IPS-18a (cell line): ENCODE results near the gene RPS6KA2.

ENCODE experiments used
- H3K27ac ChIP-seq: one replicate; pipeline ENCODE4 v1.5.1; 2013; ENCODE audit warnings: low read length
- H3K27me3 ChIP-seq: one replicate; pipeline ENCODE4 v1.6.1; 2013; ENCODE audit warnings: mild to moderate bottlenecking, low read length; ENCODE audit not compliant: control insufficient read depth, insufficient read depth
- H3K36me3 ChIP-seq: one replicate; pipeline ENCODE4 v1.6.1; 2013; ENCODE audit warnings: low read depth, low read length; ENCODE audit not compliant: control insufficient read depth
- H3K4me1 ChIP-seq: one replicate; pipeline ENCODE4 v1.6.1; 2013; ENCODE audit warnings: low read depth, low read length; ENCODE audit not compliant: control insufficient read depth
- H3K4me3 ChIP-seq: one replicate; pipeline ENCODE4 v1.5.1; 2013; ENCODE audit warnings: low read length
- H3K9ac ChIP-seq: one replicate; pipeline ENCODE4 v1.6.1; 2013; ENCODE audit warnings: mild to moderate bottlenecking, low read length, moderate library complexity
- H3K9me3 ChIP-seq: one replicate; pipeline ENCODE4 v1.6.1; 2013; ENCODE audit warnings: low read depth, low read length; ENCODE audit not compliant: control insufficient read depth

Gene RPS6KA2

DNA sequence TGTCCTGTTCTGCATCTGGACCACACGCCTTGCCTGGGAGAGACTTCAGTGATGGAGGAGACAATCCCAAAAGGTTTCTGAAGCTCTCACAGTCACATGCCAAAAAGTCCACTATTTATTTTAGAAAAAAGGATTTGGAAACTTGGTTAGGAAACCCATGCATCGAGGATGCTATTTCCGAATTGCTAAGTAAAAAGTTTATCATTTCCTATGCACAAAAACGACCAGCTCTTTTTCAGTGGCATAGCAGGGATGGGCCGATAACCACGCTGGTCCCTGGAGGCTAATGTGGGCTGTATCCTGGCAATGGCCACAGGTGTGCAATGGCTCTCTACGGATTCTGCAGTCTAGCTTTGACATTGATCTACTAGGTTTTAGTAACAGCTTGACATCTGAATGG lies 74.5 kb downstream of the RPS6KA2 start:
- Histone ChIP-seq H3K27me3 (no peaks in the 10 kb centered on the region), H3K9ac (no peak overlapping the region), H3K36me3 (no peaks in the 10 kb centered on the region), H3K4me3 (no peak overlapping the region), H3K4me1 (peaks cover 17% of the 10 kb centered on the region), H3K9me3 (no peaks in the 10 kb centered on the region), H3K27ac (no peak overlapping the region)

DNA sequence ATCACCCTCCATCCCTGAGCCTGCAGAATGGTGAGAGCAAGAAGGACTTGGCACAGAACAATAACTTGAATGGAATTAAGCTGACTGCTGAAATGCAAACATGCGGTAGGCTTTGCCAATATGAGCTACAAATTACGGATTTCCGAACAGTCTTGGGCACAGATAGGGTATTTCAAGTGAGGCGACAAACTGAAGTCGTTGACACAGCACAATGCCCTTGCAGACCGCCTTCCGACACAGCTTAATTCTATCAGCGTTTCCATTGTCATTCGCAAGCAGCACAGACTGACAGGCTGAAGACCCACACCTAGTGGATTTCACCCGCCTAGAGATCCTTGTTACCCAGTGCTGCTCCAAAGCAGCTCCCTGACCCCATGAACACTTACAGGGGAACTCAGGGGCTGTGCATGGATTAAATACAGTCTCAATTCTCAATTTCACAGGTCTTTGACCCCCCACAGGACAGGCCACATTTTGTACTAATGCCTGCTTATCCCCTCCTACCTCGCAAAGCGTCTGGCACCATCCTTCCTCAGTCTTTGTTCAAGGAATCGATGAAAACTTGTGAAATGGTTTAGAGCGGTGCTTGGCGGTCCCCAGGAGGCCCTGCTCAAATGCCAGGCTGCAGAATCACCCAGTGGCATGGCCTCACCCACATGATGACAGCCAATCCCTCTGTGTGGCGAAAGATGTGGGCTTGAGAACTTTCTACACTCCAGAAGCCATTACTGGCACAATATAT lies 75.1 kb downstream of the RPS6KA2 start:
- no peak overlapping the region for H3K4me3 ChIP-seq
- H3K9ac ChIP-seq, result no peak overlapping the region
- H3K36me3 ChIP-seq, result no peaks in the 10 kb centered on the region
- no peaks in the 10 kb centered on the region for H3K27me3 ChIP-seq
- H3K9me3 ChIP-seq, result no peaks in the 10 kb centered on the region
- peaks cover 17% of the 10 kb centered on the region for H3K4me1 ChIP-seq
- no peak overlapping the region for H3K27ac ChIP-seq

DNA sequence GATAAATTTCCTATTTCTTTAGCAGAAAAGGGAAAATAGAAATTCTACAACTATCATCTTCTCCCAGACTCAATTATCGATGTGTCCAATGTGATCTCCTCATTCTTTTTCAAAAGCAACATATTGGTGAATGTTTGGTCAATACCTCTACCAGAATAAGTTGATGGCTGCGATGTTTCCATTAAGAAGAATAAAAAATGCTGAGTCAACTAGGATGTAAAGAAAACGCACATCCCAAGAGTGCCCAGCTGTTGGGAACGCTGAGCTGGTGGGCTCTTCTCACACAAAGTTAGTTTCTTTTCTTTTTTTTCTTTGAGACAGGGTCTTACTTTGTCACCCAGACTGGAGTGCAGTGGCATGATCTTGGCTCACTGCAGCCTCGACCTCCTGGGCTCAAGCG lies 80.4 kb downstream of the RPS6KA2 start:
- H3K27ac ChIP-seq, result no peak overlapping the region

DNA sequence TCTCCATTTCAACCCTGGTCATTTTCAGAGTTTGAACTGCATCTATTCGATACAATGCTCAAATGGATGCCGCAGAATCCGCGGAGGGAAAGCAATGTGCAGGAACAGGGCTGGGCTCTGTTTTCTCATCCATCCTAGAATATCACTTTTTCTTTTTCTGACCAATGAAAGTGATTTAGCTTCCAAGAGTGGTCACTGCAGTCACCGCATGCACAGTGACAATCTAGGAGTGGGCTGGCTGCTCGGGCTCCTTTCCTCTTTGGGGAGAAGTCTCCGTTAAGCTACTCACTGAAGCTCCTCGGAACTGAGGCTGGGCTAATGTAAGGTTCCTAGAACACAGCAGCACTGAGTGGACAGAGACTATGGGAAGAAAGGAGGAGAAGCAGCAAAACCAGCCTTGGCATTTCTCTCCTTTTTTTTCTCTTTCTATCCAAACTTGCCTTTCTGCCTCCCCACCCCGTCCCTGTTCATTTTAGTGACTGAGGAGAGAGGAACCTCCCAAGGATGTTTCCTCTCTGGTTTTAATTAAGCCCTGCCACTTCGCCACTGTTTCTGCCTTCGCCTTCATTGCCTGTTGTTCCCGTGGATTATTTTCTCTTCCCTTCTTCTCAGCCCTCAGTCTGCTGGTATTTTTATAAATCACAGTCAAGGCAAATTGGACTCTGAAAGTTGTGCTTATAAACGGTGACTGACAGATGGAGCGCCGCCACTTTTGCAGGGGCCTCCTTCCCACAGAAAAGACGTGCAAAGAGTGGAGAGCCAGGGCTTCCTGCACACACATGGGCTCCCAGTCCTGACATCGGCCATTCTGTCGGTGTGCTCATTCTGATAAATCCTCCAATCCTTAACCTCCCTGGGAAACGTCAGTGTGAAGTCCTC lies 81.7 kb downstream of the RPS6KA2 start:
- H3K4me3 ChIP-seq, result no peak overlapping the region
- no peaks in the 10 kb centered on the region for H3K36me3 ChIP-seq
- H3K27me3 ChIP-seq, result no peaks in the 10 kb centered on the region
- no peaks in the 10 kb centered on the region for H3K9me3 ChIP-seq
- no peak overlapping the region for H3K27ac ChIP-seq
- peaks cover 11% of the 10 kb centered on the region for H3K4me1 ChIP-seq
- H3K9ac ChIP-seq, result no peak overlapping the region

More for the DNA sequence above, 80.4 kb downstream of the RPS6KA2 start:
- H3K4me1 ChIP-seq, result peaks cover 14% of the 10 kb centered on the region
- no peaks in the 10 kb centered on the region for H3K36me3 ChIP-seq
- no peak overlapping the region for H3K4me3 ChIP-seq
- H3K27me3 ChIP-seq, result no peaks in the 10 kb centered on the region
- H3K9me3 ChIP-seq, result no peaks in the 10 kb centered on the region
- no peak overlapping the region for H3K9ac ChIP-seq

DNA sequence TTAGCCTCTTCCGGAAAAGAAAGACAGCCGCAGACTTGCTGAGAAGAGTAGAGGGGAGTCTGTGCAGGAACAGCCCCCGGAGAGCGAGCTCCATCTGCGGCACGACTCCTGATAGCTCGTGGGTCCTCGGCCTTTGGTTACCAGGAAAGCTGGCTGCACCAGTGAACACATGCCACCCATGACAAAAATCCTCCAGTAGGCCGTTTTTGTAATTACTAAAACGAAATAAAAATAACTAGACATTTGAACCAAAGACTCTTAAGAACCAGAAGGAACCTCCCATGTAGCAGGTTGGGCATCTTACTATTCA lies 82.8 kb downstream of the RPS6KA2 start:
- Histone ChIP-seq H3K36me3 (no peaks in the 10 kb centered on the region), H3K9me3 (no peaks in the 10 kb centered on the region), H3K27me3 (no peaks in the 10 kb centered on the region), H3K9ac (no peak overlapping the region), H3K4me1 (peaks cover 20% of the 10 kb centered on the region), H3K4me3 (no peak overlapping the region), H3K27ac (no peak overlapping the region)

DNA sequence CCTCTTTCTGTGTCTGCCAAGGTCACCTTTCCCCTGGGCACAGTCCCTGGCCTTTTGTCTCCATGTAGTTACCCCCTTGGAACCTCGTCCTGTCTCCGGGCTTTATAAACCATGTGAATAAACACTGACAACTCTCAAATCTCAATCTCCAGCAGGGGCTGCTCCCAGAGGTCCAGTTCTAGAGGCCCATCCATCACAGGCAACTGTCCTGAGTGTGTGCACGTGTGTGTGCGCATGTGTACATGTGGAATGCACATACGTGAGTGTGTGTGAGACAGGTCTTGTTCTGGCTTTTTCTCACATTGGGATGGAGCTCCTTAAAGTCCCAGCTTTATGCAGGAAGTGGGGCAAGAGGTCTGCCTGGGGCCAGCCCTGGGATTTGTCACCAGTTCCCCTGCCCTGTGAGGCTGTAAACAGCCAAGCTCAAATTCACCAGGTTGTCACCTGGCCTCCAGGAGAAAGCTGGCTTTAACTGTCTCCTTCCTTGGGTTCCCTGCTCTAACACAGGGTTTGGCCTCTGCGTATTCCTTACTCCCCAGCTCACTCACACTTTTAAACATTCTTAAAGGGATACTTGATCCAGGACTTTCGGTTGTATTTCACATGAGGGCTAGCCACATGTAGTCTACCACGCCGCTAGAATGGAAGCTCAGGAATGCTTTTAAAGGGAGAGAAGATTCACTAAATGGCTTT lies 83.3 kb downstream of the RPS6KA2 start:
- Histone ChIP-seq H3K27me3 (no peaks in the 10 kb centered on the region), H3K4me3 (no peak overlapping the region), H3K4me1 (peaks cover 20% of the 10 kb centered on the region), H3K9ac (no peak overlapping the region), H3K36me3 (no peaks in the 10 kb centered on the region), H3K27ac (no peak overlapping the region), H3K9me3 (no peaks in the 10 kb centered on the region)

DNA sequence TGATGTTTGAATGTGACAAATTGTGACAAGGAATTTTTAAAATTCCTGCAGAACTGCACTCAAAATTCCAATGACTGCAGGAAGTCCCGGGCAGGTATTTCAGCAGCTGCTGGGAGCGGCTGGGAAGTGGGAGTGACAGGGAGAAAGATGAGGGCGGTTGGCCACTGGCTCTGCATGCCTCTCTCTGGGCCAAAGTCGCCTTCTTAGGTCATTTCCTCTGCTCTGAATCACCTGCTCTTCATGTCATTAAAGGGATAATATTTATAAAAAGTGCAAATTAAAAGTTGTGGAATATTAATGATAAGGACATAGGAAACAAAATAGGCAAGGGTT lies 84.5 kb downstream of the RPS6KA2 start:
- Histone ChIP-seq H3K9me3 (no peaks in the 10 kb centered on the region), H3K9ac (no peak overlapping the region), H3K27me3 (no peaks in the 10 kb centered on the region), H3K27ac (no peak overlapping the region), H3K4me3 (no peak overlapping the region), H3K4me1 (peaks cover 20% of the 10 kb centered on the region), H3K36me3 (no peaks in the 10 kb centered on the region)

DNA sequence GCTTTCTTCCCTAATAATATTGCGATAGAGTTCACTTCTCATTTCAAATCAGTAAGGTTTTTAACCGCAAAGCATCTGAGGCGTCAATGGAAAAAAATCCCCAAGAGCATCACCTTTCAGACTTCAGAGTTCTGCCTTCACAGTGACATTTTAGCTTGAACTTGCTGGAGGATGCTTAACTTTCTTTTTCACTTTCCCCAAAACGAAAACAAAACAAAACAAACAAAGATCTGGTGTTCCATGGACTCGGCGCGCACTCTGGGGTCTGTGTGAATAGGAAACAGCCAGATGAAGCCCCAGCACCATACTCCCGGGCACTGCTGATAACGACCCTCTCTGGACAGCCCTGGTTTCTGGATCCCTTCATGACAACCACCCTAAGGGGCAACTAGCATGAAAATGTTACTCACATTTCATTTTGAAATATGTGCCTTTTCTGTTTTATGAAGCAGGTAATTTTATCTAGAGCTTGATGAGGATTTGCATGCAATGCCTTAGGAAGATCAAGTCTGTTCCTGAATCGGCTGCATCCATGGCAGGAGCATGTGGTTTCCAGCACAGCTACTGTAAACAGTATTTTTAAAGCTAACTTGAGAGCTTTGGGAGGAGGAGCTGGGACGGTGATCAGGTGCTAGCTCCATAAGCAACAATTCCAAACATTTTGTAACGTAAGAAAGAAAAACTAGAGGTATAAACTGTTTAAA lies 85.0 kb downstream of the RPS6KA2 start:
- no peak overlapping the region for H3K9ac ChIP-seq
- no peak overlapping the region for H3K4me3 ChIP-seq
- H3K4me1 ChIP-seq, result peaks cover 20% of the 10 kb centered on the region
- no peaks in the 10 kb centered on the region for H3K9me3 ChIP-seq
- H3K36me3 ChIP-seq, result no peaks in the 10 kb centered on the region
- H3K27ac ChIP-seq, result no peak overlapping the region
- H3K27me3 ChIP-seq, result no peaks in the 10 kb centered on the region

DNA sequence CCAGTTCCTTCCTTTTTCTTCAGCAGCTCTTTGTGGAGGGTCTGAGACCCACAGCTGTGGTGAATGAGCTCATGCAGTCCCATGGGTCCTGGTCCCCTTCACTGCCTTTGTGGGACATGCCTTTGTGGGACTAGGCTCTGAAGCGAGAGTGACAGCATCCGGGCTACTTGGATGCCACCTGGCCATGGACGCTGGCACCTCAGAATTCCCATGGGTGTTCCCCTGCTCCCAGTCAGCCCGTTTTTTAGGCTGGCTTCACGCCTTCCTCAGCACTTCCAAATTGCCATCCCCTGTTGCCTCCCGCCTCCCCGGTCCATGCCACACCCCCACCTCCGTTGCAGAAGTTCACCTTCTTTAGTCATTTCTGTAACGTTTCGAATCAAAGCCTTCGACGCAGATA lies 85.7 kb downstream of the RPS6KA2 start:
- Histone ChIP-seq H3K27me3 (no peaks in the 10 kb centered on the region), H3K9ac (no peak overlapping the region), H3K4me3 (no peak overlapping the region), H3K4me1 (peaks cover 20% of the 10 kb centered on the region), H3K36me3 (no peaks in the 10 kb centered on the region), H3K27ac (no peak overlapping the region), H3K9me3 (no peaks in the 10 kb centered on the region)

DNA sequence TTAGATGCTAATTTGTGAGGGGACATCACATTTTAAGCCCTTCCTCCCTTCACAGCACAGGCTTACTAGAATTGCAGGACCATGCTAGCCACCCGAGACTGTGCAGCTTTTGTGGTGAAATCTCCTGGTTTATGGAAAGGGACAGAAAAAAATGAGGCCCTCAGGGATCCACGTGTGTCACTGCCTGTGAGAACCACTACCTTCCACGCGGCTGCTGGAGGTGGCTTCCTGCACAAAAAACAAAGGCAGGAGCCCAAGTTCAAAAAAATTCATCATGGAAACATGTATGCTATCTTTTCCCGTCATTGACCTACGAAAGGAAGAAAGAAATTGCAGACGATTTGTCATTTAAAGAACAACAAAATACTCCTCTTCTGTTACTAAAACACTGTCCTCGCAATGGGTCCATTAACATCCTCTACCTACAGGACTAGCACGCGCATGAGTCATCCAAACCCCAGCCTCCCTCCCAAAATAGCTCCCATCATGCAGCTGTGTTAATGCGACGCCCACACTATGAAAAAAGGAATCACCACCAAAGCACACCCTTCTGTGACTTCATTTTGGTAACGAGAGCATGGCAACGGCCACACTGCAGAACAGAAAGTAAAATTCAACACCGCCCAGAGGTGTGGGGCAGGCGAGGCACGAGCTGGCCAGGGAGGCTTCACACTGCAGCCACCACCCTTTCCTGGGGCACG lies 86.3 kb downstream of the RPS6KA2 start:
- H3K9ac ChIP-seq, result no peak overlapping the region
- no peak overlapping the region for H3K27ac ChIP-seq
- no peaks in the 10 kb centered on the region for H3K27me3 ChIP-seq
- no peaks in the 10 kb centered on the region for H3K36me3 ChIP-seq
- H3K9me3 ChIP-seq, result no peaks in the 10 kb centered on the region
- no peak overlapping the region for H3K4me3 ChIP-seq
- peaks cover 20% of the 10 kb centered on the region for H3K4me1 ChIP-seq

DNA sequence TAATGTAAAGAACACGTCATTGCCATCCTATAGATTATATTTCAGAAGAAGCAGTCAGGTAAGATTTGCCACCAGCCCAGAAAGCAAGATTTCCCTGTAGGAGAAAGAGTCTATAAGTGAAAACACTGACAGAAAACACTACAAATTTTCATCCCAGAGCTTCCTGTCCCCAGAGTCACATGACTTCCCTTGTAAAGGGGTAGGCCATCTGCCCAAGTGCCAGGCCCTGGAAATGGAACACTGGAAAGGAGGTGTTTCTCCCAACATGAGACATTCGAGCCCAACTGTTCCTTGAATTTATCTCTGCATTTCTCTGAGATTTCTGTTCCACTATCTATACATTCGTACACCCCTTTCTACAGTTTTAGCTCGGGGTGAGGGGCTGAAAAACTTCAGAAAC lies 87.5 kb downstream of the RPS6KA2 start:
- Histone ChIP-seq H3K27me3 (no peaks in the 10 kb centered on the region), H3K27ac (no peak overlapping the region), H3K36me3 (no peaks in the 10 kb centered on the region)

More for the DNA sequence above, 87.5 kb downstream of the RPS6KA2 start:
- H3K9me3 ChIP-seq, result no peaks in the 10 kb centered on the region
- H3K4me1 ChIP-seq, result peaks cover 20% of the 10 kb centered on the region
- H3K4me3 ChIP-seq, result no peak overlapping the region
- H3K9ac ChIP-seq, result no peak overlapping the region
